ENCODE data around the gene HPCA. TPM values are rescaled to one million over a fixed set of nuclear protein-coding genes. Genes with fewer than 3 reads are reported as not detected.

Gene HPCA
- total RNA-seq, 1 experiment from 2014 or later = 1.2 TPM

DNA sequence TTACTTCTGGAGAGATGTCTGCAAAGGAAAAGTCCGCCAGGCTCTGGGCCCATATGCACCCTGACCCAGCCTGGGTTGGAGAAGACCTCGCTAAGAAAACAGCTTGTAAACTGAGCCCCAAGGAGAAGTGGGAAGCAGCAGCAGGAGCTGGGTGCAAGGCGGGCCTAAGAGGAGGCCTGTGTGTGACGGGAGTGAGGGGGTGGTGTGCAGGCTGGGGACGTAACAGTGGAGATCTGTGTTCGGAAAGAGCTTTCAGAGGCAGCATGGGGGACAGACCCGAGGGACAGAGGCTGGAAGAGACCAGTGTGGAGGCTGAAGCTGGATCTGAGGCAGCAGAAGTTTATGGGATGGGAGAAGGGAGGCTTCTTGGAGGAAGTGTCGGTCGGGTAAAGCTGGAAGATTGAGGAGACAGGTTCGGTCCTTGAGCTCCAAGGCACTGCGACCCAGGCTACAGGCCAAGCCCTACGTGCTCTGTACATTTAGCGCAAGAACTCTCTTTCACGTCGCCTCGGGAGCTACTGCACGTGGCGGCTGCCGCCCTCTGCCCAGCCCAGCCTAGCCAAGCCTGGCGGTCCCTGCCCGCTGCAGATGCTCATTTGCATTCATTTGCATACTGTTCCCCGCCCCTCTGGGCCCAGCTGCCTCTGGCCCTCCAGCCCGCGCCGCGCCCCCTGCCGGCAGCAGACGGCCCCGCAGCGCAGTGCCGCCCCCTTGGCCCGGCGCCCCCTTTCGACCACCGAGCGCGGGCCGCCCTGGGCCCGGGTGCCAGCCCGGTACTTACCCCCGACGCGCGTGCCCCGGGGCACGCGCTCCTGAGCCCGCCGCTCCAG lies 6.3 kb downstream of the HPCA start:
- H4K91ac ChIP-seq (ENCODE audit: insufficient read length, low read depth, low read length) = no peak overlapping the region
- H3K27ac ChIP-seq (ENCODE audit: insufficient read length, low read depth, low read length) = no peak overlapping the region
- H3K9me3 Mint-ChIP-seq = peaks cover 5 to 8% of the 10 kb centered on the region in 2 experiments; a peak in 4 of 5 replicates
- no peak overlapping the region for H3K56ac ChIP-seq (ENCODE audit: insufficient read length, low read depth, low read length)
- no peak overlapping the region for H3K27ac Mint-ChIP-seq
- H3K14ac ChIP-seq (ENCODE audit: insufficient read depth, low read length) = no peak overlapping the region
- DNase-seq = peak; percentile 90
- no peak overlapping the region for H2BK12ac ChIP-seq (ENCODE audit: insufficient read length, low read depth, low read length)
- H3K9me3 ChIP-seq (ENCODE audit: control insufficient read depth, low read depth, low read length) = no peaks in the 10 kb centered on the region
- peaks cover 3% of the 10 kb centered on the region for H4K20me1 ChIP-seq (ENCODE audit: control insufficient read depth, insufficient read depth, insufficient read length)
- TF ChIP-seq, protein P1, sequence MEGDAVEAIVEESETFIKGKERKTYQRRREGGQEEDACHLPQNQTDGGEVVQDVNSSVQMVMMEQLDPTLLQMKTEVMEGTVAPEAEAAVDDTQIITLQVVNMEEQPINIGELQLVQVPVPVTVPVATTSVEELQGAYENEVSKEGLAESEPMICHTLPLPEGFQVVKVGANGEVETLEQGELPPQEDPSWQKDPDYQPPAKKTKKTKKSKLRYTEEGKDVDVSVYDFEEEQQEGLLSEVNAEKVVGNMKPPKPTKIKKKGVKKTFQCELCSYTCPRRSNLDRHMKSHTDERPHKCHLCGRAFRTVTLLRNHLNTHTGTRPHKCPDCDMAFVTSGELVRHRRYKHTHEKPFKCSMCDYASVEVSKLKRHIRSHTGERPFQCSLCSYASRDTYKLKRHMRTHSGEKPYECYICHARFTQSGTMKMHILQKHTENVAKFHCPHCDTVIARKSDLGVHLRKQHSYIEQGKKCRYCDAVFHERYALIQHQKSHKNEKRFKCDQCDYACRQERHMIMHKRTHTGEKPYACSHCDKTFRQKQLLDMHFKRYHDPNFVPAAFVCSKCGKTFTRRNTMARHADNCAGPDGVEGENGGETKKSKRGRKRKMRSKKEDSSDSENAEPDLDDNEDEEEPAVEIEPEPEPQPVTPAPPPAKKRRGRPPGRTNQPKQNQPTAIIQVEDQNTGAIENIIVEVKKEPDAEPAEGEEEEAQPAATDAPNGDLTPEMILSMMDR (conservative IDR thresholded peaks at IDR 0.05) = peak; percentile 100
- H3T11ph ChIP-seq (ENCODE audit: low read length) = no peak overlapping the region
- peak overlapping the region; percentile 69 to 88 for H3K4me3 Mint-ChIP-seq
- H3K4me2 ChIP-seq (ENCODE audit: insufficient read depth, insufficient read length, low read length) = peak overlapping the region; percentile 53
- peaks cover 9 to 23% of the 10 kb centered on the region in 2 experiments; a peak in 3 of 4 replicates for H3K4me1 Mint-ChIP-seq
- H3K79me2 ChIP-seq (ENCODE audit: insufficient read depth, low read length) = no peaks in the 10 kb centered on the region
- no peak overlapping the region for H2BK120ac ChIP-seq (ENCODE audit: low read depth, low read length, poor library complexity, severe bottlenecking)
- H3K4ac ChIP-seq (ENCODE audit: low read depth, low read length) = no peak overlapping the region
- H4K8ac ChIP-seq (replicated peaks; ENCODE audit: insufficient read length, low read depth, low read length) = no peak overlapping the region
- WGBS (ENCODE audit: extremely low coverage, insufficient read length, low lambda C conversion rate) = no CpG with 5 or more reads among the region's 49 CpGs
- no peak overlapping the region for H3K18ac ChIP-seq (ENCODE audit: insufficient read length, low read depth, low read length)
- no peak overlapping the region for H4K5ac ChIP-seq (ENCODE audit: insufficient read length, low read depth, low read length)
- H3K4me1 ChIP-seq (ENCODE audit: insufficient read depth, low read length) = no peaks in the 10 kb centered on the region
- no peak overlapping the region for H2AFZ ChIP-seq (ENCODE audit: low read length)
- H2BK20ac ChIP-seq (ENCODE audit: low read depth, low read length, poor library complexity, severe bottlenecking) = no peak overlapping the region
- no peaks in the 10 kb centered on the region for H3K79me1 ChIP-seq (ENCODE audit: insufficient read depth, low read depth, low read length, poor library complexity, severe bottlenecking)
- H2BK5ac ChIP-seq (ENCODE audit: insufficient read length, low read length) = no peak overlapping the region
- peaks cover 74% of the 10 kb centered on the region for H3K27me3 Mint-ChIP-seq (ENCODE audit: low read depth)
- no peak overlapping the region for H3K9ac ChIP-seq (ENCODE audit: extremely low read depth, insufficient read length, low read length)
- H3K23ac ChIP-seq (ENCODE audit: insufficient read length, low read depth, low read length) = no peak overlapping the region
- H3K27me3 ChIP-seq (ENCODE audit: insufficient read depth, low read length) = no peaks in the 10 kb centered on the region; the same call in 1 of the 2 replicates
- H3K36me3 Mint-ChIP-seq (ENCODE audit: insufficient read depth in 1 of 3, low read depth in 3 of 3) = peaks cover 0 to 9% (median 0%) of the 10 kb centered on the region in 3 experiments; a peak in 1 of 7 replicates
- H2AK5ac ChIP-seq (ENCODE audit: insufficient read length, low read length) = no peak overlapping the region
- H3K23me2 ChIP-seq (ENCODE audit: insufficient read length, low read depth, low read length, poor library complexity, severe bottlenecking) = no peaks in the 10 kb centered on the region
- H2BK15ac ChIP-seq (ENCODE audit: low read depth, low read length) = no peak overlapping the region
